Sigmoid colon (tissue), 3 donors: ENCODE data around the gene ZNF335.
"Not testable (repeated sequence)": the region's sequence is repeated elsewhere in the genome, so short reads cannot be mapped to it uniquely, and the experiment has no call there.

Experiments
- POLR2A ChIP-seq, 2 donors: fragments of 450-650 bp; IDR thresholded peaks; one replicate each; pipeline ENCODE4 v1.6.1; 2016; ENCODE audit warnings: antibody characterized with exemption in 2 of 2, mild to moderate bottlenecking in 2 of 2, moderate library complexity in 2 of 2
- TF ChIP-seq, protein P1 (sequence below), 4 experiments: fragments of 450-650 bp in 3 of 4; fragments of 200-600 bp in 1 of 4; IDR thresholded peaks; one replicate each; pipeline ENCODE4 v1.5.1; 2016 to 2019; ENCODE audit warnings: antibody characterized with exemption in 4 of 4, mild to moderate bottlenecking in 3 of 4, moderate library complexity in 2 of 4

DNA sequence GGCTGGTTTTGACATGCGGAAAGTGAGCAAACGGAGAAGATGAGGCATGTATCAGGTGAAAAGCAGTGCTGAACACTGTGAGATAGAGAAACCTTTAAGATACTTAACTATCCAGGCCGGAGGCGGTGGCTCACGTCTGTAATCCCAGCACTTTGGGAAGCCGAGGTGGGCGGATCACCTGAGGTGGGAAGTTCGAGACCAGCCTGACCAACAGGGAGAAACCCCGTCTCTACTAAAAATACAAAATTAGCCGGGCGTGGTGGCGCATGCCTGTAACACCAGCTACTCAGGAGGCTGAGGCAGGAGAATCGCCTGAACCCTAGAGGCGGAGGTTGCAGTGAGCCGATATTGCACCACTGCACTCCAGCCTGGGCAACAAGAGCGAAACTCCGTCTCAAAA lies 40.3 kb downstream of the ZNF335 start:
- TF ChIP-seq, protein P1, sequence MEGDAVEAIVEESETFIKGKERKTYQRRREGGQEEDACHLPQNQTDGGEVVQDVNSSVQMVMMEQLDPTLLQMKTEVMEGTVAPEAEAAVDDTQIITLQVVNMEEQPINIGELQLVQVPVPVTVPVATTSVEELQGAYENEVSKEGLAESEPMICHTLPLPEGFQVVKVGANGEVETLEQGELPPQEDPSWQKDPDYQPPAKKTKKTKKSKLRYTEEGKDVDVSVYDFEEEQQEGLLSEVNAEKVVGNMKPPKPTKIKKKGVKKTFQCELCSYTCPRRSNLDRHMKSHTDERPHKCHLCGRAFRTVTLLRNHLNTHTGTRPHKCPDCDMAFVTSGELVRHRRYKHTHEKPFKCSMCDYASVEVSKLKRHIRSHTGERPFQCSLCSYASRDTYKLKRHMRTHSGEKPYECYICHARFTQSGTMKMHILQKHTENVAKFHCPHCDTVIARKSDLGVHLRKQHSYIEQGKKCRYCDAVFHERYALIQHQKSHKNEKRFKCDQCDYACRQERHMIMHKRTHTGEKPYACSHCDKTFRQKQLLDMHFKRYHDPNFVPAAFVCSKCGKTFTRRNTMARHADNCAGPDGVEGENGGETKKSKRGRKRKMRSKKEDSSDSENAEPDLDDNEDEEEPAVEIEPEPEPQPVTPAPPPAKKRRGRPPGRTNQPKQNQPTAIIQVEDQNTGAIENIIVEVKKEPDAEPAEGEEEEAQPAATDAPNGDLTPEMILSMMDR (IDR thresholded peaks at IDR 0.05), result not testable (repeated sequence)
- not testable (repeated sequence) for TF ChIP-seq POLR2A (IDR thresholded peaks at IDR 0.05)
